Dendritic cell treated with granulocyte-macrophage colony-stimulating factor and Interleukin-4, amounts not matched to agents 40 ng/mL and 50 ng/mL, for 4 days (primary cell): ENCODE data around the gene FUT7.
A peak's percentile ranks its signal among the peaks of the same experiment; 100 is the strongest.
"Not testable (repeated sequence)": the region's sequence is repeated elsewhere in the genome, so short reads cannot be mapped to it uniquely, and the experiment has no call there.

Experiments
- H3K27ac Mint-ChIP-seq: one replicate; pipeline ENCODE4 v1.8.0; 2022; ENCODE audit warnings: mild to moderate bottlenecking, mixed read lengths
- H3K27me3 Mint-ChIP-seq: one replicate; pipeline ENCODE4 v1.8.0; 2022; ENCODE audit warnings: mild to moderate bottlenecking, mixed read lengths
- H3K36me3 Mint-ChIP-seq: one replicate; pipeline ENCODE4 v1.8.0; 2022; ENCODE audit warnings: low read depth, mixed read lengths
- H3K4me1 Mint-ChIP-seq: one replicate; pipeline ENCODE4 v1.8.0; 2022; ENCODE audit warnings: low read depth, mixed read lengths
- H3K4me3 Mint-ChIP-seq: one replicate; pipeline ENCODE4 v1.8.0; 2022; ENCODE audit warnings: mild to moderate bottlenecking, moderate library complexity, mixed read lengths
- H3K9me3 Mint-ChIP-seq: one replicate; pipeline ENCODE4 v1.8.0; 2022; ENCODE audit warnings: mixed read lengths
- intact Hi-C: fragments of 100-400 bp; cut with micrococcal nuclease; formaldehyde crosslinking; loops from one replicate; pipeline ENCODE4 v1.15.0; 2022

Gene FUT7

DNA sequence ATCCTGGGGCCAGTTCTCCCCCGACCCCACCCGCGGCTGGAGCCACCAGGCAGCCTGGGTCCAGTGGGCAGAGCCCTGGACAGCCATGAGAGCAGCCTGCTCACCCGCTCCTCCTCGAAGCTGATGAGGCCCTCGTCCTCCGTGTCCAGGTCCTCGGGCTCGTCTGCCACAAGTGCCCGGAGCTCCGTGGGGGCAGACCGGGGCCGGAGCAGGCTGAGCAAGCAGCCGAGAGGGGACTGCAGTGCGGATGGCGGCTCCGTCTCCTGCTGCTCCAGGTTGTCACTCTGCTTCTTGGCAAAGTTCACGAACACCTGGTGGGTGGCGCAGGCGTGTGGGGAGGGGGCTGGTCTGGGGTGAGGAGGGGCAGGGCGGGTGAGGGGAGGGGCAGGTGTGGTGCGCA lies 23.6 kb downstream of the FUT7 start:
- no peak overlapping the region for H3K27ac Mint-ChIP-seq
- intact Hi-C loops, result no loop called here
- H3K36me3 Mint-ChIP-seq, result peaks cover 53% of the 10 kb centered on the region
- H3K27me3 Mint-ChIP-seq, result peaks cover 8% of the 10 kb centered on the region
- H3K4me3 Mint-ChIP-seq, result no peak overlapping the region
- peaks cover 9% of the 10 kb centered on the region for H3K4me1 Mint-ChIP-seq
- H3K9me3 Mint-ChIP-seq, result peaks cover 8% of the 10 kb centered on the region

DNA sequence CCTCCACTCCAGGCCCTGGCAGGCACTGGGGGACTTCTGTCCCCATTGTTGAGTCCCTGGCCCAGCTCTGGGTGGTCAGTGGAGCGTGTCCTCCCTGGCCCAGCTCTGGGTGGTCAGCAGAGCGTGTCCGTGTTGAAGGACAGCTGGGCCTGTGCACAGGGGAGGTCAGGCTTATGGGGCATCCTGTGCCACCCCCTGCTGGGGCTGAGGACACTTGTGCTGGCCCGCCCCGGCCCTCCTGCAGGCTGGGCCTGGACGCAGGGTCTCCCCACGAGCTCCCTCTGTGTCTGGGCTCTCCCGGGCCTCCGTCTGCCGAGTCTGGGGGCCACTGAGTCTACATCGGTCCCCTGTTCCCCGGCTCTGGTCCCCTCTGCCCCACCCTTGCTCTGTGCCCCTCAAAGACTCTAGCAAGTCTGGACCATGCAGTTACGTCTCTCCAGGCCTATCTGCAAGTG lies 24.0 kb downstream of the FUT7 start:
- Mint-ChIP-seq H3K27me3 (peaks cover 8% of the 10 kb centered on the region), H3K4me3 (no peak overlapping the region), H3K36me3 (peaks cover 51% of the 10 kb centered on the region), H3K9me3 (peaks cover 8% of the 10 kb centered on the region), H3K27ac (no peak overlapping the region), H3K4me1 (peaks cover 9% of the 10 kb centered on the region)
- intact Hi-C loops, result no loop called here

DNA sequence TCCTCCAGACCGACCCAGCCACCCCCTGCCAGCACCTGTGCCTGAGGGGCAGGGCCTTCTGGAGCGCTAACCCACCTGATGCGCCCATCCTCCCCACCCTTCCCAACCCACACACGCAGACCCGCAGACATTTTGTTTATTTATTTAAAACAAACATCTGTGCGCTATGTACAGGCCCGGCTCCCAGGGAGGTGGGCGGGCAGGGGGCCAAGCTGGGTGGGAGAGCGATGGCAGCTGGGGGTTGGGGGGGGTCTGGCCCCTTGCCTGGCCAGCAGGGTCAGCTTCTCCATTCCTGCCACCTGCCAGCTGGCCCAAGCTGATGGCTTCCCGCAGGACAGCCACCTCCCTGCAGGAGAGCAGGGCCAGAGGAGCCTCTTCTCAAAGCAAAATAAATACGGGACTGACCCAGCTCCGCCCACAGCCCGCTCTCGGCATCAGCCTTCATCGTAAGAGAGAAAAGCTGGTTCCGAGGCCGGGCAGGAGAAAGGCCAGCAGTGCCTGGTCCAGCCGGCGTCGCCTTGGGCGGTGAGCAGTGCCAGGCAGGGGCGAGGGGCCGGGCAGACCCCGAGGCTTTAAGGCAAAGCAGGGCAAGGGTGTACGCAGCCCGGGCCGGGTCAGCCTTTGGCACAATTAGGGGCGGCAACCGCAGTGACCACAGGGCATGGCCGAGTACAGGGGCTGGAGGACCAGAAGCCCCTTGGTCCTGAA lies 24.6 kb downstream of the FUT7 start:
- no peak overlapping the region for H3K4me3 Mint-ChIP-seq
- H3K4me1 Mint-ChIP-seq, result peaks cover 9% of the 10 kb centered on the region
- H3K27ac Mint-ChIP-seq, result no peak overlapping the region
- intact Hi-C loops, result no loop called here
- peaks cover 8% of the 10 kb centered on the region for H3K27me3 Mint-ChIP-seq
- H3K36me3 Mint-ChIP-seq, result peaks cover 45% of the 10 kb centered on the region
- peaks cover 8% of the 10 kb centered on the region for H3K9me3 Mint-ChIP-seq

DNA sequence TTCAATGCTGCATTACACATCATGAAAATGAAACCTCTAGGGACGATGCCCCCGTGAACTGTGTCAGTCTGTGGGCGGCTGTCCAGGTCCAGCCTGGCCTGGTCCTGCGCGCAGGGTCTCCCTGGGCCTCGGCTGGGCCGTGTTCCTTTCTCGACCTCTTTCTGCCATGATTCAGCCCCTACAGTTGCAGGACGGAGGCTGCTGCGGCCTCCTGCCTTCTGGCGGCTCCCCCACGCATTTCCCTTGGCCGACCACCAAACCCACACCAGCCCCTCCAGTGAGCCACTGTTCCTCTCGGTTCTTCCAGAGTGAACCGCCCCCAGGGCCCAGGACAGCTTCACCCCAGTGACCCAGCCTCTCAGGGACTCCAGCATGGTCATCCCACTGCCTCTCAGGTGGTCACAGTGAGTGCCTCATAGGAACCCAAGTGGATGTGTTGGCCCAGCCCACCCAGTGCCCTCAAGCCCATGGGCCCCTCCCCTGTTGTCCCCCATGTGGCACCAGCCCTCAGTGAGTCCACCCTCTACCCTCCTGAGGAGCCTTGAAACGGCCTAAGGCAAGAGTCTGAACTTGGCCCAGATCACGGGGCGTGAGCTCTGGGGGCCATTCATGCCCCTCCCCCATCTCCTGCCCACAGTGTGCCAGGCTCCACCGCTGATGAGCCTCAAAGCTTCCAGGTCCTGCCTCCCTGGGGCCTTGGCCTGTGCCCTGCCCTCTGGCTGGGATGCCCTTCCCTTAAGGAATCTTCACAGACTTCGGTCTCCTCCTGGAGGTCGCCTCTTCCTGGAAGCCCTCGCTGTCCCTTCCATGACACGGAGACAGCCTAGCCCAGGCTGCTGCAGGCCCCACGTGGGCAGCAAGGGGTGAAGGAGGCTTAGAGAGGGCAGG lies 25.5 kb downstream of the FUT7 start:
- peaks cover 13% of the 10 kb centered on the region for H3K4me1 Mint-ChIP-seq
- intact Hi-C loops, result no loop called here
- H3K27ac Mint-ChIP-seq, result peak overlapping the region; percentile 63
- peaks cover 36% of the 10 kb centered on the region for H3K36me3 Mint-ChIP-seq
- peaks cover 8% of the 10 kb centered on the region for H3K27me3 Mint-ChIP-seq
- H3K9me3 Mint-ChIP-seq, result peaks cover 8% of the 10 kb centered on the region
- H3K4me3 Mint-ChIP-seq, result no peak overlapping the region

DNA sequence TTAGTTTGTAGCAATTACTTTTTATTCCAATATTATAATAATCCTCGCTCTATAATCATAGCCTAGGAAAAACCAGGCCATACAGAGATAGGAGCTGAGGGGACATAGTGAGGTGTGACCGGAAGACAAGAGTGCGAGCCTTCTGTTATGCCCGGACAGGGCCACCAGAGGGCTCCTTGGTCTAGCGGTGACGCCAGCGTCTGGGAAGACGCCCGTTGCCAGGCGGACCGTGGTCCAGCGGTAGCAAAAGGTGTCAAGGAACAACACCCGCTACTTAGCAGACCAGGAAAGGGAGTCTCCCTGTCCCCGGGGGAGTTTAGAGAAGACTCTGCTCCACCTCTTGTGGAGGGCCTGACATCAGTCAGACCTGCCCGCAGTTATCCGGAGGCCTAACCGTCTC lies 27.6 kb downstream of the FUT7 start:
- H3K27me3 Mint-ChIP-seq, H3K4me3 Mint-ChIP-seq, H3K9me3 Mint-ChIP-seq, H3K27ac Mint-ChIP-seq, intact Hi-C loops: not testable (repeated sequence)
- H3K4me1 Mint-ChIP-seq, result peaks cover 33% of the 10 kb centered on the region
- peaks cover 15% of the 10 kb centered on the region for H3K36me3 Mint-ChIP-seq

DNA sequence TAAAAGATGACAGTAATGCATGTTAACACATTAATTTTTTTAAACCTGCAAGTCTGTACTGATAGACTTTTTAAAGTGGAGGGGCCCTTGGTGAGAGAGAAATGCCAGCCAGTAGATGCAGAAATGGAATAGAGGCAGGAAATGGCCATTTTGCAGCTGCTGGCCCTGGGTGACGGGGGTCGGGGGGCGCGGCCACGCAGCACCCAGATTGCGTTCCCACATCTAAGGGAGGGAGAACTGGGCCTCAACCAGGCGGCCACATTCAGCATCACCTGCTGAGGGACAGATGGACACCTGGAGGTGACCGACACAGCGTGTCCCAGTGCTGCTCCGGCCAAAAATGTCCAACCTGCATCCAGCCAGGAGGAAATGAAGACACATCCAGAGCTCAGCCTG lies 29.2 kb downstream of the FUT7 start:
- Mint-ChIP-seq H3K9me3 (peaks cover 8% of the 10 kb centered on the region), H3K36me3 (no peaks in the 10 kb centered on the region), H3K27me3 (peaks cover 16% of the 10 kb centered on the region), H3K27ac (no peak overlapping the region), H3K4me3 (no peak overlapping the region), H3K4me1 (peaks cover 47% of the 10 kb centered on the region)
- intact Hi-C loops, result no loop called here

DNA sequence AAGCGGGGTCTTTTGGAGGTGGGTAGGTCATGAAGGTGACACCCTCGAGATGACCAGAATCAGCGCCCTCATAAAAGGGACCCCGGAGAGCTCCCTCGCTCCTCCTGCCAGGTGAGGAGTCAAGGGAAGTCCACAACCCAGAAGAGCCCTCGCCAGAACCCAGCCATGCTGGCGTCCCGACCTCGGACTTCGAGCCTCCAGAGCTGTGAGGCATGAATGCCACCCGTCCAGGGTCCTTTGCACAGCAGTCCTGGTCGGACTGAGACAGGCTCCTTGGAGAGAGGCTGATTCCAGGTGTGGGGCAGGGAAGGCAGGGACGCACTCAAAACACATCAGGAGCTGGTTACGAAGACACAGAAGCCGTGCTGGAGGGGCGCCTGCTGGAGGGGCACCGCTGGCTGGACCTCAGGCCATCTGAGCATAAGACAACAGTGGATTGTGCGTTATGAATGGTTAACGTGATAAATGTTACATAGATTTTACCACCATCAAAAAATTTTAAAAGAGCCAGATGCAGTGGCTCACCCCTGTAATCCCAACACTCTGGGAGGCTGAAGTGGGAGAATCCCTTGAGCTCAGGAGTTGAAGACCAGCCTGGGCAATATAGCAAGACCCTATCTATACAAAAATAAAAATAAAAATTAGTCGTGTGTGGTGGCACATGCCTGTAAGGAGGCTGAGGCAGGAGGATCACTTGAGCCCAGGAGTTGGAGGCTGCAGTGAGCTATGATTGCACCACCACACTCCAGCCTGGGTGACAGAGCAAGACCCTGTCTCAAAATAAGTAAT lies 29.8 kb downstream of the FUT7 start:
- H3K27ac Mint-ChIP-seq, result no peak overlapping the region
- H3K4me3 Mint-ChIP-seq, result no peak overlapping the region
- intact Hi-C loops, result no loop called here
- peaks cover 21% of the 10 kb centered on the region for H3K27me3 Mint-ChIP-seq
- H3K9me3 Mint-ChIP-seq, result peaks cover 8% of the 10 kb centered on the region
- no peaks in the 10 kb centered on the region for H3K36me3 Mint-ChIP-seq
- peaks cover 53% of the 10 kb centered on the region for H3K4me1 Mint-ChIP-seq

DNA sequence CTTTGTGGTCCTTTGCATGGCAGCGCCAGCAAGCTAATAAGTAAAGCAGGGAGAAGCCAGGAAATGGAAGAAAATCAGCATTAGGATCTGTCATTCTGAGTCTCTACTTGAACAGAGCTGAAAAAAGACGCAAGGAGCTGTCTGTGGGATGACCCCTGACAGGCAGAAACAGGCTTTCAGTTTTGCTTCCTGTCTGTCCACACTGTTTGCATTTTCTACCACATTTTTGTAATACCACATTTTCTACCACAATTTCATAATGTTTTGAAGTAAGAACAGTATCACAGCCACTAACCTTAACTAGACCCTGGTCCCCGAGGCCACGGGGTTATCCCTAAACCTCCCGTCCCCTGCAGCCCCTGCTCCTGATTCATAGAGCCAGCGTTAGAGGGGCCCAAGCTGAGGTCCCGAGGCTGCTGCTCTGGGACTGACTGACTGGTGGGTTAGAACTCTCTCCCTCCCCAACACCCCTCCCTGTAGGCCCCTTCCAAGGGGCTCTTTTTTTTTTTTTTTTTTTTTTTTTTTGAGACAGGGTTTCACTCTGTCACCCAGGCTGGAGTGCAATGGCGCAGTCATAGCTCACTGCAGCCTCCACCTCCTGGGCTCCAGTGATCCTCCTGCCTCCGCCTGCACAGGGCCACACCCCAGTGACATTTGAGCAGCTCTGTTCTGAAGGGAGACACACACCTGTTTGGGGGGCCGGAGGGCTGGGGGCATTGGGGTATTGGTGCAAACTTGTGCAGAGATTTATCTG lies 31.5 kb downstream of the FUT7 start:
- Mint-ChIP-seq H3K4me3 (no peak overlapping the region), H3K9me3 (peaks cover 8% of the 10 kb centered on the region), H3K36me3 (no peaks in the 10 kb centered on the region), H3K27me3 (peaks cover 27% of the 10 kb centered on the region), H3K27ac (peak overlapping the region; percentile 75), H3K4me1 (peaks cover 57% of the 10 kb centered on the region)
- intact Hi-C loops, result no loop called here

DNA sequence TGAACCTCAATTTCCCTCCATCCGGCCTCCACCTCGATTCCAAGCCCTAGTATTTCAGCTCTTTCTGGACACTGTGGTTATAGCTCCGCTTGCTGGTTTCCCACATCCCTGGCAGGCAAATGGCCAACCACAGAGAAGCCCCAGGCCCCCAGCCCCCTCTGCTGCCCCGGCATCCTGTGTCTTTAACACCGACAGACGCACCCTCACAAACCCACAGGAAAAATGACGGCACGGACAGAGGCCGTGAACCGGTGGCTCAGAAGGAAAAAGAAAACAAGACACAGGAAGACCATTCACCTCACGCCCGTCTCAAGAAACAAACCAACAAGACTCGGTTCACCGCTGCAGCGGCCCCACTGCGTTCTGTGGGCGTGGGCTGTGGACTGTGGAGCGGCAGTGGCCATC lies 34.1 kb downstream of the FUT7 start:
- peaks cover 47% of the 10 kb centered on the region for H3K27me3 Mint-ChIP-seq
- no peak overlapping the region for H3K27ac Mint-ChIP-seq
- H3K4me1 Mint-ChIP-seq, result peaks cover 74% of the 10 kb centered on the region
- intact Hi-C loops, result loop anchor here (10.0 kb wide), 1 partner anchor 53 kb away; the partner anchor contains the start of genes C8G and FBXW5
- H3K9me3 Mint-ChIP-seq, result no peaks in the 10 kb centered on the region
- H3K36me3 Mint-ChIP-seq, result peaks cover 15% of the 10 kb centered on the region
- no peak overlapping the region for H3K4me3 Mint-ChIP-seq

DNA sequence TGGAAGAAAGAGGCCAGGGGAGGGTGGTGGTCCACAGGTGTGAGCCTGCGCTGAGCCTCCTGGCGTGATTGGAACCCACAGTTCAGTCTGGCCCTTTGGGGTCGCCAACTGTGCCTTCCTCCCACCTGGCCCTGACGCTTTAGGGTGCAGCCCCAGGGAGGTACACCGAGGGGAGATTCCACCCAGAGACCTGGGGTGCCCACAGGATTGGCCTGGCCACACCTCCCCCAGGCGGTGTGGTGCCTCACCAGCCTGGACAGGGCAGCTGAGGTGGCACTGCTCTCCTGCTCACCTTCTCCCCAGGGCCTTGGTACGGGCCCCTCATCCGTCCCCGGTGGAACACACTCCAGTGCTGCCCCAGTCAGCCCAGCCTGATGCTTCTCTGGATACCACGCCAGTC lies 34.5 kb downstream of the FUT7 start:
- H3K27ac Mint-ChIP-seq, result no peak overlapping the region
- H3K36me3 Mint-ChIP-seq, result peaks cover 19% of the 10 kb centered on the region
- H3K4me1 Mint-ChIP-seq, result peaks cover 78% of the 10 kb centered on the region
- no peaks in the 10 kb centered on the region for H3K9me3 Mint-ChIP-seq
- peaks cover 47% of the 10 kb centered on the region for H3K27me3 Mint-ChIP-seq
- intact Hi-C loops, result loop anchor here (10.0 kb wide), 1 partner anchor 53 kb away; the partner anchor contains the start of genes C8G and FBXW5
- no peak overlapping the region for H3K4me3 Mint-ChIP-seq

DNA sequence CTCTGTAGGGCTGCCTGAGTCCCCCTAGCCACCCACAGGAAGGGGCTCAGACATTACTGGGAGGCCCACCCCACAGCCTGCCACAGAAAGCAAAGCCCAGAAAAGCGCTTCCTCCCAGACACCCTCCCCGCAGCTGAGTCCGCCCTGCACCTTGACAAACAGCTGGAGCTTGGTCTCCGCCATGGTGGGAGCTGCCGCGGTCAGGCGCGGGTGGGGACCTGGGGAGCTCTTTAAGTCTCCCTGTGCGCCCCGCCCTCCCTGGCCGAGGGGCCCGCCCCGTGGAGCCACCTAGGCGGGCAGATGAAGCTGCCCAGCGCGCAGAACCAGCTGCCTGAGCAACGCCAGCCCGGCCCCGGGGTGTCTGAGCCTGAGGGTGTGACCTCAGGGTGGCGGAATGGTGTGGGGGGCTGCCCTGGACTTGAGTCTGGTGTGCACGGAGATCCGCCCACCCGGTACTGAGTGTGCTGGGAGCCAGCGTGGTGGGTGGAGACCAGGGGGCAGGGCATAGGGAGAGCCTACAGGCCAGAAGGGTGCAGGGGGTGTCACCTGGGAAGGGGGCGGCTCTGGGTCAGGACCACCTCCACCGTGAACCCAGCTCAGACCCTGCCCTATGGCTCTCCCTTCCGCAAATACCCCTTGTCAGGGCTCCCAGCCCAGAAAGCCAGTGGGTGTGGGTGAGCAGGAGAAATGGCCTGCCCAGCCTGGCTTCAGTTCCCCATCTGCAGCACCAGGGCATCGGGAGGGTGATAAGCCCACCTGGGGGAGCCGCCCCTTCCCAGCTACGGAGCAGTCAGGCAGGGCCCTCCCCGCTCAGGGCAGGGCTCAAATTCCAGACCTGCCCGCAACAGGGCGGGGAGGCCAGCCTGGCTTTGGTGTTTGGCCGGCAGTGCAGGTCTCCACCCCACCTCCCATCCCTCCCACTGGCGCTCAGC lies 35.3 kb downstream of the FUT7 start, which contains the start of gene CLIC3:
CLIC3 (minus strand) TSS at position 208 of the 932 bp plus-strand sequence; CDS start at position 183, 25 bp downstream.
- Mint-ChIP-seq H3K36me3 (peaks cover 22% of the 10 kb centered on the region), H3K9me3 (no peaks in the 10 kb centered on the region), H3K4me3 (peak within 1 kb of the TSS; percentile 69), H3K27me3 (peaks cover 47% of the 10 kb centered on the region), H3K4me1 (peaks cover 76% of the 10 kb centered on the region), H3K27ac (peak within 1 kb of the TSS; percentile 65)
- intact Hi-C loops, result loop anchor here (10.0 kb wide), 1 partner anchor 52 kb away; the partner anchor contains the start of genes C8G and FBXW5

DNA sequence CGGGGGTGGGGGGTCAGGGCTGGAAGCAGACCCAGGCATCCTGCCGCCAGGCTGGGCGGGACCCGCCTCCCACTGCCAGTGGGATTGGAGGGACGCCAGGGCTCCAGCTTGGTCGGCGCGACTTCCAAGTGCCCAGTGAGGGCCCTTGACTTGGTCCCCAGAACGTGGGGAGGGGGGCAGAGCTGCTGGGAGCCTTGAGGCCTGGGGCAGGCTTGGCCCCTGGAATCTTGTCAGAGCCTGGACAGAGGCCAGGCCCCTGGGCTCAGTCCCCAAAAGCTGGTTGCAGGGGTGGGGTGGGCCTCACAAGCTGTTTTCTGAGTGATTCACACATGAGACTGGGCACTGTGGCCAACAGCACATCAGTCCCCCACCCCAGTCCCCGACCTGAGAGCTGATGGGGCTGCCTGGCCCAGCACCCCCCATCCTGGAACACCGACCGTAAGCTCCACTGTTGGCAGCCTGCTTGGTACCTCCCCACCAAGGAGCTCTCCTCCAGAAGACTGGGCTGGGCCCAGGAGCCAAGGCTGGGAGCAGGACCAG lies 36.0 kb downstream of the FUT7 start:
- Mint-ChIP-seq H3K9me3 (no peaks in the 10 kb centered on the region), H3K27ac (peak overlapping the region; percentile 65), H3K36me3 (peaks cover 22% of the 10 kb centered on the region), H3K27me3 (peaks cover 47% of the 10 kb centered on the region), H3K4me1 (peaks cover 79% of the 10 kb centered on the region), H3K4me3 (no peak overlapping the region)
- intact Hi-C loops, result loop anchor here (10.0 kb wide), 1 partner anchor 51 kb away; the partner anchor contains the start of genes C8G and FBXW5
